Mucosa of descending colon (tissue), 3 donors: ENCODE data around the gene KDR. TPM values are rescaled to one million over a fixed set of nuclear protein-coding genes. Genes with fewer than 3 reads are reported as not detected.

Experiments used
- ATAC-seq: fragments of 200-7000 bp; cut with Tn5 transposase; one replicate; pipeline ENCODE4 v1.9.1; 2020; ENCODE audit warnings: mild to moderate bottlenecking, moderate library complexity
- DNase-seq, 3 donors: peaks; one replicate each; pipeline ENCODE4 v3.0.0-alpha.2; 2020
- H3K36me3 ChIP-seq: fragments of 200-600 bp; one replicate; pipeline ENCODE4 v1.8.0; 2021; ENCODE audit warnings: low read depth, mild to moderate bottlenecking
- H3K4me1 ChIP-seq: fragments of 200-600 bp; one replicate; pipeline ENCODE4 v1.8.0; 2021; ENCODE audit warnings: low read depth, mild to moderate bottlenecking
- H3K4me3 ChIP-seq: fragments of 200-600 bp; one replicate; pipeline ENCODE4 v1.8.0; 2021; ENCODE audit warnings: mild to moderate bottlenecking
- H3K9me3 ChIP-seq: fragments of 200-600 bp; one replicate; pipeline ENCODE4 v1.8.0; 2021; ENCODE audit warnings: mild to moderate bottlenecking
- CTCF ChIP-seq: fragments of 200-600 bp; IDR thresholded peaks from one replicate; pipeline ENCODE4 v1.8.0; 2022; ENCODE audit warnings: antibody characterized with exemption, mild to moderate bottlenecking
- intact Hi-C, 2 donors: fragments of 100-400 bp; cut with DNase I in 1 of 2; cut with micrococcal nuclease in 1 of 2; formaldehyde crosslinking; loops; one replicate each; pipeline versions ENCODE4 v1.11.0 to v1.11.1; 2022; cut with DNase I, micrococcal nuclease
- total RNA-seq, 3 donors: library from RNA; stranded (reverse); fragmentation: NEBNext Ultra II Directional in 2 of 3; extraction: Animal tissue kit (Norgen Biotek cat#: 25700) in 2 of 3; gene quantifications; one replicate each; pipeline versions ENCODE4 v1.2.1 to v1.2.4, GENCODE V29; 2021 to 2023
- donor health status: DM: no; HTN: no; CAD: no; lungs with moderate emphysema.
- donor health status: DM: no; HTN: no; CAD: no.
- donor health status: DM: no; HTN: yes; CAD: no.

The KDR gene
- total RNA-seq, 3 donors from 2014 or later, result 2.4 to 5.8 (median 5.1) TPM

GRCh38 chr4:55110131-55110530 is 15.3 kb downstream of the KDR start:
- intact Hi-C loops, result no loop called here
- Histone ChIP-seq H3K4me1 (no peaks in the 10 kb centered on the region), H3K9me3 (no peaks in the 10 kb centered on the region), H3K36me3 (no peaks in the 10 kb centered on the region), H3K4me3 (no peak overlapping the region)
- no peak for TF ChIP-seq CTCF
- ATAC-seq (no peak), DNase-seq (no peak)

- Histone ChIP-seq H3K4me1 (no peaks in the 10 kb centered on the region), H3K36me3 (no peaks in the 10 kb centered on the region), H3K4me3 (no peak overlapping the region), H3K9me3 (no peaks in the 10 kb centered on the region)
- intact Hi-C loops, result no loop called here
- TF ChIP-seq CTCF, result no peak
- DNase-seq, result no peak
- no peak for ATAC-seq
These were observed 18.3 kb downstream of the KDR start for GRCh38 chr4:55107054-55107453.

- ATAC-seq, result no peak
- no peak overlapping the region for H3K4me3 ChIP-seq
- TF ChIP-seq CTCF, result no peak
- intact Hi-C loops, result no loop called here
- DNase-seq, result no peak
- no peaks in the 10 kb centered on the region for H3K4me1 ChIP-seq
- no peaks in the 10 kb centered on the region for H3K36me3 ChIP-seq
- no peaks in the 10 kb centered on the region for H3K9me3 ChIP-seq
These were observed 22.2 kb downstream of the KDR start for GRCh38 chr4:55103224-55103623.

- no peak for ATAC-seq
- Histone ChIP-seq H3K9me3 (no peaks in the 10 kb centered on the region), H3K4me3 (no peak overlapping the region), H3K36me3 (no peaks in the 10 kb centered on the region), H3K4me1 (no peaks in the 10 kb centered on the region)
- no peak for TF ChIP-seq CTCF
- DNase-seq, result no peak
- intact Hi-C loops, result no loop called here
These were observed 25.6 kb downstream of the KDR start for GRCh38 chr4:55099816-55100215.

GRCh38 chr4:55098456-55099204 is 26.8 kb downstream of the KDR start:
- H3K9me3 ChIP-seq, result no peaks in the 10 kb centered on the region
- no peaks in the 10 kb centered on the region for H3K4me1 ChIP-seq
- H3K36me3 ChIP-seq, result no peaks in the 10 kb centered on the region
- DNase-seq (no peak), ATAC-seq (no peak)
- intact Hi-C loops, result no loop called here
- TF ChIP-seq CTCF, result no peak
- no peak overlapping the region for H3K4me3 ChIP-seq
